RPMI8226 (cell line): ENCODE data around the gene LNP1.
"Not testable (repeated sequence)": the region's sequence is repeated elsewhere in the genome, so short reads cannot be mapped to it uniquely, and the experiment has no call there.

Experiments used
- DNase-seq: peaks from one replicate; pipeline ENCODE4 v3.0.0-alpha.2; 2015

The LNP1 gene, protein sequence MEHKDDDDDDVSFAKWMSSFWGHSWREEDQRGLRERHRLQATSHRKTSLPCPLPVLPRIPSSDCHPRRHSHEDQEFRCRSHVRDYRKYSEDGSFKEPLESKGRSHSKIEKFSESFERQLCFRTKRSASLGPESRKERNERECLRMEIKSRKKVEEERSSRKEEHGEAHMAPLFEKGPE

GRCh38 chr3:100400780-100401673 is at the start of gene LNP1, which contains the start of gene TOMM70:
Gene LNP1, plus strand, starts transcription at chr3:100401539. Its CDS starts 28,191 bp downstream, at chr3:100429730.
Gene TOMM70, minus strand, starts transcription at chr3:100401089. Its CDS starts 140 bp downstream, at chr3:100400949.
- DNase-seq = peak; percentile 98

DNA sequence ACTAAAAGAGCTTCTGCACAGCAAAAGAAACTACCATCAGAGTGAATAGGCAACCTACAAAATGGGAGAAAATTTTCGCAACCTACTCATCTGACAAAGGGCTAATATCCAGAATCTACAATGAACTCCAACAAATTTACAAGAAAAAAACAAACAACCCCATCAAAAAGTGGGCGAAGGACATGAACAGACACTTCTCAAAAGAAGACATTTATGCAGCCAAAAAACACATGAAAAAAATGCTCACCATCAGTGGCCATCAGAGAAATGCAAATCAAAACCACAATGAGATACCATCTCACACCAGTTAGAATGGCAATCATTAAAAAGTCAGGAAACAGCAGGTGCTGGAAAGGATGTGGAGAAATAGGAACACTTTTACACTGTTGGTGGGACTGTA is 49.6 kb upstream of the LNP1 start:
- not testable (repeated sequence) for DNase-seq

- DNase-seq = no peak
Observed at GRCh38 chr3:100352296-100353231, 48.8 kb upstream of the LNP1 start.

DNA sequence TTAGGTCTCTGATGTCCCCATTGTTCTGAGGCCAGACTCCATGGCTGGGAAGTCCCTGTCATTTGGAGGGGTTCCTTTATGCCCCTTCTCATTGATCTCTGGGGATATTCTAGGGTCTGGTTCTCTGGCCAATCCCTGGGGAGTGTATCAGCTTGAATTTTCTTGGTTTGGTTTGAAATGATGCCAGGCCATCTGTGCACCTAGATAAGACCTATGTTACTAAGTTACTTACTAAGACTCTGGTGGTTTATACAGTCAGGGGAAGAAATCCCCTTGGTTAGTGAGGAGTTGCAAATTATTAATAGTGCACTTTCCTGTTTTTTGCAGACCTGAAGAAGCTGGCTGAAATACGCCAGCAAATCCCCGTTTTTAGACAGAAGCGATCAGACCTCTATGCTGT is 46.5 kb upstream of the LNP1 start:
- DNase-seq = no peak

- DNase-seq = no peak
Observed at GRCh38 chr3:100358413-100358812, 42.9 kb upstream of the LNP1 start.

DNA sequence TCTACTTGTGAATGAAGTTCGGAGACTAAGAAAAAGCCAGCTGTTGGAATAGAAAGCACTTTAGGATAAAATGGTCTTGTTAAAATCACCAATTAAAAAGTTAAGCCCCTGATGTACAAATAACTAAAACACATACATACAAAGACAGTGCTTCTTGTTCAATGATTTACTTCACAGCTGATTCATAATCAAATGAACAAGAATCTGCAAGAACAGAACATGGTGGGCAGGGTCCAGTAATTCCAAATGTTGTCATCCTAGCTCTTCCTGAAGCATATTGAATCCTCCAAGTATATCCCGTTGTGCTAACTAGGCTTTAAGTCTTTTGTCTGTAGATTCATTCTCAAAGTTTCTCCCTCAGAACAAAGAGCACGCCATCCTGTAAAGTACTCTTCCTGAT is 42.3 kb upstream of the LNP1 start:
- DNase-seq = no peak

- no peak for DNase-seq
Observed at GRCh38 chr3:100360757-100361496, 40.4 kb upstream of the LNP1 start.

- no peak for DNase-seq
Observed at GRCh38 chr3:100361897-100362296, 39.4 kb upstream of the LNP1 start.

DNA sequence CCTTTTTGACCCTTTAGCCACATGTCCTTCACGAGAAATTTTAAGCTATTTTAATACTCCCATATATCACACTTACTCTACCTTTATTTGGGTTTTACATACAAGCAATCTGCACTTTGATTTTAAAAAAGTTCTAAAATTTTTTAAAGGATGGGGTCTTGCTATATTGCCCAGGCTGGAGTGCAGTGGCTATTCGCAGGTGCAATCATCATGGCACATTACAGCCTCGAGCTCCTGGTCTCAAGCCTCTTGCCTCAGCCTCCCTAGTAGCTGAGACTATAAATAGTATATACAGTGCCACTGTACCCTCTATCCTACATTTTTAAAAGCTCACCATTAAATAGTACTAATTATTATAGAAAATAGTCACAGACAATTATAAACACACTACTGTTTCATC is 36.9 kb upstream of the LNP1 start:
- no peak for DNase-seq

DNA sequence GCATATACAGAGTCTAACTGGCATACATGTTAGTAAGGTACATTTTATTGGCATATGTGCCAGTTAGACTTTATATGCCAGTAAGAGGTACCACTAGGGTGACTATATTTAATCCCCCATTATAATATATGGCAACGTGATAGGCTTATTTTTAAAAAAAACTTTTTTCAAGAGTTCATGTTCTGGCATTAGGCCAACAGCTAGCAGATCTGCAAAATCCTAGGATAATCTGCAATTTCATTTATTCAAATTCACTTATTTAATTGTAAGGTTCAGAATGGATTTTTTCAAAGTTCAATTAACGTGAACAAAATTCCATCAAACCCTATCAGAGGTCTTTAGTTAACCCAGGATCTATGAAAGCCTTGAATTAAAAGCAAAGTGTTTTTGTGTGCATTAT is 34.9 kb upstream of the LNP1 start:
- DNase-seq = no peak

GRCh38 chr3:100368441-100368840 is 32.9 kb upstream of the LNP1 start:
- DNase-seq = no peak

- no peak for DNase-seq
Observed at GRCh38 chr3:100370756-100371155, 30.6 kb upstream of the LNP1 start.

DNA sequence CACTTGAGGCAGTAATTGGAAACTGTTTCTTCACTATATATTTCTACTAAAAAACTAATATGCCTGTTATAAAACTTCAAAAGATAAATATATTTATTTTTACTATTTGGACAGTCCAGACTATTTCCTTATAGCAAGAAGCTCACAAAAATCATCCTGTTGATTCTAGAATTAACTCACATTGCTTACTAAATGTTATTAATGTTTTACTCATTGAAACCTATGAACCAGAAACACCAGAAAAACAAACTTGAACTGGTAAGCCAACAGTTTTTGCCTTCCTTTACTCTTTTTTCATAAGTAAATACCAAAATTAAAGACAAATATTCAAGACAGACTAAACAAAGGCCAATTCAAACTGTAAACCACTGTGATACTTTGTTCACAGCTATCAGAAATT is 26.8 kb upstream of the LNP1 start:
- no peak for DNase-seq

DNA sequence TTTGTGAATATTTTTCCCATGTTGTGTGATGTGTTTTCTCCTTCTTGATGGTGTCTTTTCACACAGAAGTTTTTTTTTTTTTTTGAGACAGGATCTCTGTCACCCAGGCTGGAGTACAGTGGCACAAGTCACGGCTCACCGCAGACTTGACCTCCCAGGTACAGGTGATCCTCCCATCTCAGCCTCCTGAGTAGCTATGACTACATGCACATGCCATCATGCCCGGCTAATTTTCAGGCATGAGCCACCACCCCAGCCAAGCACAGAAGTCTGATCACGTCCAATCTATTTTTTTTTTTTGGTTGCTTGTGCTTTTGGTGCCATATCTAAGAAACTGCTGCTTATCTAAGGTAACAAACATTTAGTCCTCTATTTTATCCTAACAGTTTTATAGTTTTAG is 25.0 kb upstream of the LNP1 start:
- no peak for DNase-seq

DNA sequence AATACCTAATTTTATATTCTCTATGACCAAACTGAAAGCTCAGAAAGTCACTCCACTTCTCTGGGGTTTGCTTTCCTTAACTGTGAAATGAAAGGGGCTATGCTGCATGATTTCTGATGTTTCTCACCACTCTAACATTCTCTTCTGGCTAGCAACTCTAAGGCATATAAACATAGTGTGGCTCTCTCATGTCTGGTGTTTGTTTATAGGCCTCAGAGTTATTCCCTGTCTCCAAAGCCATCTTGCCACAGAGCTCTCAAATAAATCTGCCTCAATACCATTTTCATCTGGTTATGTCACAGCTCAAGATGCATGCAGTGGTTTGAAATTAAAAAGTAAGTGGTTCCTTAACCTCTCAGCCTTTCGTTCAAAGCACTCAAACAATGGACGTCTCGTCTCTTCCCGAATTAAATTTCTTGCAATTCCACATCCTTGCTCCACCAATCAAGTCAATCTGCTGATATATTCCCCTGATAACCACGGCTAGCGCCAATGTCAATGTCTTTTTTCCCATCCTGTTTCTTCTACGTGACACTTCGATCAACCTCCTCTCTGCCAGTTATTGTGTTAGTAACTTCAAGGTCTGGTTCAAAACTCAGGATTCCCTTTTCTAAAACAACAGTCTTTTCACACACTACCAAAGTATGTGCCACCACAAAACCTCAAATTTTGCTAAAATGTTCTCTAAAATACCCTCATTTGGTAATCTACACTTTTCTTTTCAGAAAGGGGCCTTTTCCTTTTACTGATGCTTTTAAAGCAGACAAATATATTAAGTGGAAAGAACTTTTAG is 16.4 kb upstream of the LNP1 start:
- DNase-seq = no peak

DNA sequence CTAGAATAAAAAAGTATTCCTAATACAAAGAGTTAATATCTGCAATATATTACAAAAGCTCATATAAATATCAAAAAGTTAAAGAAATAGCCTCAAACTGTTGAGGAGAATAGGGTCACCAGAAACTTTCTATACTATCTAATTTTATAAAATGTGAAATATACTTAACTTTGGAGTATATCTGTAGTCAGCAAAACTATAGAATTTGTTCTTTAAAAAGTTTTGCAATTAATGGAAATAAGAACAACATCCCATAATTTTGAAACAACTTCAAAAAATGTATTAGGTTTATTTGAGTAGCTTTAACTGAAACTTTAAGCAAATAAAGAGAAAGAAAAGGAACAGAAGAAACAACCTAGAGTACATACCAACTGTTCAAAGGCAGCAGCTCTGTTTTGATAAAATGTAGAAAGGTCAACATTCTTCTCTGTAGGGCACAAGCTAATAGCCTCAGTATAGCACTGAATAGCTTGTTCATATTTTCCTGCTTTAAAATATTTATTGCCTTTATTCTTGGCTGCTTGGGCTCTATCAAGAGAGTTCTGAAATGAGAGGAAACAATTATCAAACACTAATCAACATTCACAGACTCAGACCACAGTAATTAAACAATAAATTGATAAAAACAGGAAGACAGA is 14.8 kb upstream of the LNP1 start:
- no peak for DNase-seq

GRCh38 chr3:100389025-100389424 is 12.3 kb upstream of the LNP1 start:
- DNase-seq = no peak

GRCh38 chr3:100395679-100396431 is 5.5 kb upstream of the LNP1 start:
- DNase-seq = no peak

DNA sequence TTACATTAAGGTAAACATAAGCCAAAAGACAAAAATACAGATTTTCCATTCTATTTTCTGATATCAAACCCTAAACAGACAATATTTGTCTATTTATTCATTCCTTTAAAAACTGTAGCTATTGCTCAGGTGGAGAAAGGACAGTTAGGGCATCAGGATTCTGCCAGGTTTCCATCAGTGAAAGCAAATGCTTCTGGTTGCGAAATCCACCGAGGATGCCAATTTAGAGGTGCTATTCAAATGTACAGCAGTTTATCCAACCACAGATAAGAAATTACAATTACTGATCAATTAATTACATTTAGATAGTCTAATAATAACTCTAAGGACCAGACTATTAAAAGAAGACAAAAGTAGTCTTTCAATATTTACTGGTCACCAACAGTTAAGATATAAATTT is 4.4 kb upstream of the LNP1 start:
- no peak for DNase-seq

DNA sequence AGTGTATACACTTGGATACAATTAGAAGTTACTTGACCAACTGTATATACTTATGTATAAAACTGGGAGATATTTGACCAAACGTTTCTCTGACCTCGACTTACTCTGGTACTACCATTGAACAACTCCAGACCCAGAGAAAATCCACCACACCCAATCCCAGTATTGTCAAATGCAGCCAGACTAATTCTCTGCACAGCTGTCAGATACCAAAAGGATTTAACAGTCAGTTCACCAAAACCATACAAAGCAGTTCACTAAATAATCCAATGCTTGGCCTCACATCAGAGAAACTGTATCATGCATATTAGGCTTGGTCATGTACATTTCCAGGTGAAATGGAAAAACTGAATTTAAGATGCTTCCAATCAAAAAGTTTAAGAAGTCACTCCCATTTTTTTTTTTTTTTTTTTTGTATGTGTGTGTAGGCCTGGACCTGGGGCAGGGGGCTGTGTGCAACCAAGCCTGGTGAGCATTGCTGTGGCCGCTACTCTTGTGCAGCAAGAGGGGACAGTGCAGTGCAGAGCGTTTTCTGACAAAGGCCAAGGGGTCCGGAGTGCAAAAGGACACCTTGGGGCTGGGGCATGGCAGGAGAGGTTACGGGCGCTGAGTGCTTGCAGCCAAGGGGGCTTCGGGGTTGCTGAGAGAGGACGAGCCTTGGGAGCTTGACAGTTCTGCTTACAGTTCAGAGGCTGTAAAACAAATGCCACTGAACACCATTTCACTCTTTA is 1.8 kb upstream of the LNP1 start:
- DNase-seq = no peak
